GM18873 (cell line): Measurements from ENCODE around the gene KDM5B.
"Not testable (repeated sequence)": the region's sequence is repeated elsewhere in the genome, so short reads cannot be mapped to it uniquely, and the experiment has no call there.

Experiments
- ATAC-seq: cut with Tn5 transposase; IDR thresholded peaks from one replicate; pipeline ENCODE4 v1.9.1; 2021; ENCODE audit warnings: mild to moderate bottlenecking, moderate library complexity, moderate number of reproducible peaks; ENCODE audit not compliant: unreplicated experiment, low FRiP score

The KDM5B gene

DNA sequence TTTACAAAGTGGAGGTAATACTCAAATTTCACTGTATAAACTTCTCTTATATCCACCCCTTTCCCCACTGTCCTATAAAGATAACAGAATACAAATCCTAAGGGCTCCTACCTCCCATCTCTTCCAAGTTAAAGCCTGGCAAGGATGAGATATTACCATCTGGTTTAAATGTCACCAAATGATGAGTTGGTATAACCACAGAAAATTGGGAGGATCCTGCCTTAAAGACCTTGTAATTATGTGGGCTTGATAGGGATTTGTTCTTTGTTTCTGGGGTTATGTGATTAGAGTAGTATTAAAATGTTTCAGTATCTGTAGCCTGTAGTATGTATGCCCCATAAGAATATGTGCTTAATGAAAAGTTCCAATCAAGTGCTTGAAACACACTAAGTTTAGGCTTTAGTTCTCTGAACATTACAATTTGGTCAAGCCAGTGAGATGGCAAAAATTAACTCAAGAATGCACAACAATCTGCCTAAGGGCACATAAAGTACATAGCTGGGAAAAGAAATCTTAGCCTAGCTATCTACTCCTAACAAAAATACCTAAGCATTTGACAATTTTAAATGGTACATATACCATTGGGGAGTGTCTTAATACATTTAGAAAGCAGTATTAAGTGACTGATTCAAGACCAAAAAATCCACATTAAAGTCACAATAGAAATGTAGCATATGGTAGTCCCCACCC lies 14.0 kb downstream of the KDM5B start:
- ATAC-seq: no peak

DNA sequence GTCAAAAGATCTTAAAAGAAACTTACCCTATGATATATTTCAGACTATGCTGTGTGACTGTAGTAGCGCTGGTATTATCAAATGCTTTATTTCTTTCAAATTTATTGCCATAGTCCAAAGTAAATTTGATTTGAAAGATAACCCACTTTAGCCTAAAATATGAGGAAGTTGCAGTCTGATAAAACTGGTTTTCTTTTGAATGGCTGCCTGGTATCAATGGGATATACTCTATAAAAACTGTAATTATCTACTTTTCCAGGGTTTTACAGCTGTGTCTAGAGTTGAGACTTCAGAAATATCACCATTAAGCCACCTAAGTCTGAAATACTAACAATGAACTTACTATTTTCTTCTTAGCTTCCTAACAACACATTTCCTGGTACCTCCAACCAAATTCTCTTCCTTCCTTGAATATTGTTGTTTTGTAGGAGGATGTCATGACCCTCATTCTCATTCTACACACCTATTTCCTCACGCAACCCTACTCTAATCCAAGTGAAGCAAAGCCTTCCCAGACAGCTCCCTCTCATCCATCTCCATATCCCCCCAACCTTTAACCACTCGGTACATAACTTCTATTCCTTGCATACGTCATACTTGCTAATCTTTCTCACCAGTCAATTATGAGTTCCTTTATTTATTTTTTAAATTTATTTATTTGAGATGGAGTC lies 17.0 kb downstream of the KDM5B start:
- no peak for ATAC-seq

GRCh38 chr1:202788800-202789199 lies 19.4 kb downstream of the KDM5B start:
- ATAC-seq: no peak

GRCh38 chr1:202786804-202787203 lies 21.4 kb downstream of the KDM5B start:
- no peak for ATAC-seq

DNA sequence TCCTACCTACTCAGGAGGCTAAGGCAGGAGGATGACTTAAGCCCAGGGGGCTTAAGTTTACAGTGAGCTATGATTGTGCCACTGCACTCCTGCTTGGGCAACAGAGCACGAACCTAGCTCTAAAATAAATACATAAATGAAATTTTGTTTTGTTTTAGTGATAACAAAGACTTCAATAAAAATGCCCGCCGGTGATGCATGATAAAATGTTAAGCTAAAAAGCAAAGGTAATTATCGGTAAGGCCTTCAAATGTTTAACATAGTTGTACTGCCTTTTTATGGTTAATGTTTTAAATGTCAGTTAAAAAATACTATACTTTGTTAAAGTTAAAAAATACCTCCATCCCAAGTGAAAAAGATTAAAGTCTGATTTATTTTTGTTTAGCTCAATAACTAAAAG lies 27.0 kb downstream of the KDM5B start:
- ATAC-seq: no peak

GRCh38 chr1:202770135-202770534 lies 38.1 kb downstream of the KDM5B start:
- ATAC-seq: no peak

DNA sequence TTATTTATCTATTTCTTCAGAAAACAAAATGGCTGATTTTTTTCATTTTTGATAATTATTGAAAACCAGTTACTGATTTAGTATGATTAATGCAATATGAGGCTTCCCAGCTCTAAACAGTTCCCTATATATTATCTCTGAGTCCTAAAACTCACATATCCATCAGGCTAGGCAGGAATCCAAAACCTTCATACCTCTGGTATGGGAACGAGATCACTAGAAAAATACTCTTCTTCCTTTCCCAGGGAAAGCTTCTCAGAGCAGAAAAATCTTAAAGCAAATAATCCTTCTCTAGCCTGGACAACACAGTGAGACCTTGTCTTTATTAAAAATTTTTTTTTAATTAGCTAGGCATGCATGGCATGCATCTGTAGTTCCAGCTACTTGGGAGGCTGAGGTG lies 42.5 kb downstream of the KDM5B start:
- no peak for ATAC-seq

- no peak for ATAC-seq
Measured at GRCh38 chr1:202762019-202762418, 46.2 kb downstream of the KDM5B start.

- no peak for ATAC-seq
Measured at GRCh38 chr1:202760589-202760988, 47.6 kb downstream of the KDM5B start.

- no peak for ATAC-seq
Measured at GRCh38 chr1:202756391-202756790, 51.8 kb downstream of the KDM5B start.

DNA sequence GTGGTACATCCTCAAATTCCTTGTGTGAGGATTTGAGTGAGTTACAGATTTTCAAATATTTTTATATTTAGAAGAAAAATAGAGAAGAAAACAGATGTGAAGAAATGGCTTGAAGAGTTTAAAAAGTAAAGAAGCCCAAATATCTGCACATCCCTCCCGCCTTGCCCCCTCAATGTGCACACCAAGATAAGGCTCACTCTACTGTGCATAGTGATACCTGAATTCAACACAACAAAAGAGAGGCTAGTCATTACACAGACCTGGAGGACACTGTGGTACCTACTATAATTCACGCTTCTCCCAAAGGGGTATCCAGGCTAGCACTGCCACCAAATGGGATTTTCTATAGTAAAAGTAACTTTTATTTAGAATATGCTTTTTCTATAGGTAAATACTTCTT lies 53.9 kb downstream of the KDM5B start:
- no peak for ATAC-seq

- ATAC-seq: no peak
Measured at GRCh38 chr1:202752774-202753173, 55.4 kb downstream of the KDM5B start.

DNA sequence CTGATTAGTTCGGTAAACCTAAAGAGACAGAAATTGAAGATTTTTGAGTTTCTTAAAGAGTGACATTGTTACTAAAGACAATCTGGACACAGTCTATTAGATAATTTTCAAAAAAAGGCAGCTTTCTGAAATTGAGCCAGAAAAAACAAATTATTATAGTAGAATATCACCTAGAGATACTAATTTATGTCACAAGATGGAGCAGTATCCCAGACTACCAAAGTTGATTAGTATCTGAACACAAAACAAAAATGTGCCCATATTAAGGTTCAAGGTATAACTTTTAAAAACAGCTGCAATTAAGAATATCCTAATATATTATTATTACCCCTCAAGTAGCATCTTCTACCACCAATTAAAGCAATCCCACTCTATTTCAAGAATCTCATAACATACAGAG lies 57.5 kb downstream of the KDM5B start:
- ATAC-seq: no peak

DNA sequence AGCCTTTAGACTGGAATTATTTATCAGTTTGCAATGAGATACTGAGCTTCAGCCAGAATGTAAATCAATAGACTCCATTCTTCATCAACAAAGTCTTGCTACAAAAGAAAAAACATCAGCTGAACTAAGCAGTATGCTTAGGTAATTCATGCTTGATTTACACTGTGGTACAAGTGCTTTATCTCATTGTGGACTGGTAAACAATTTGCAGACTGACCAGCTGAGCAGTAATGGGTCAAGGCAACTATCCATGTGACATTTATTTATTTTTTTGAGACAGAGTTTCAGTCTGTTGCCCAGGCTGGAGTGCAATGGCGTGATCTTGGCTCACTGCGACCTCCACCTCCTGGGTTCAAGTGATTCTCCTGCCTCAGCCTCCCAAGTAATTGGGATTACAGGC lies 58.2 kb downstream of the KDM5B start:
- no peak for ATAC-seq

GRCh38 chr1:202745323-202745888 lies 62.8 kb downstream of the KDM5B start:
- ATAC-seq: no peak

DNA sequence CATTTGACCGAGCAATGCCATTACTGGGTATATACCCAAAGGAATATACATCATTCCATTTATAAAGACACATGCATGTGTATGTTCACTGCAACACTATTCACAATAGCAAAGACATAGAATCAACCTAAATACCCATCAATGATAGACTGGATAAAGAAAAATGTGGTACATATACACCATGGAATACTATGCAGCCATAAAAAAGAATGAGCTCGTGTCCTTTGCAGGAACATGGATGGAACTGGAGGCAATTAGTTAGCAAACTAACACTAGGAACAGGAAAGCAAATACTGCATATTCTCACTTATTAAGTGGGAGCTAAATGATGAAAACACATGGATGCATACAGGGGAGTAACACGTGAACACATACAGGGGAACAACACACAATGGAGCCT lies 63.5 kb downstream of the KDM5B start:
- ATAC-seq: not testable (repeated sequence)

DNA sequence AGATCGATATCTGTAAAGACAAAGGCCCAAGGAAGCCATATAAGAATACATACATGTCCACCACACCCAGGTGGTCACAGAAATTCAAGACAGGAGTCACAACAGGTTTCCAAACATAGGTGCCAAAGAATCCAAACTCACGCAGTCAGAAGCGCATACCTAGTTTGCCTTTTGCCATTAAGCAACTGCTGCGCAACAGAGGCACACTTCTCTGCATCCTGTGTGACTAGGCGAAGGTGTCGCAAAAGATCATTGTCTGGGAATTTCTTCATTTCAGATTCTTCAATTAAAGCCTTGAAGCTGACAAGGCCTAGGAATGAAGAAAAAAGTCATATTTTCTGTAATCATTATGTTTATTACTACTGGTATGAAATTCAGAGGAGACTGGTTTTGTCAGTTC lies 65.7 kb downstream of the KDM5B start:
- no peak for ATAC-seq

- no peak for ATAC-seq
Measured at GRCh38 chr1:202733251-202733650, 75.0 kb downstream of the KDM5B start.

DNA sequence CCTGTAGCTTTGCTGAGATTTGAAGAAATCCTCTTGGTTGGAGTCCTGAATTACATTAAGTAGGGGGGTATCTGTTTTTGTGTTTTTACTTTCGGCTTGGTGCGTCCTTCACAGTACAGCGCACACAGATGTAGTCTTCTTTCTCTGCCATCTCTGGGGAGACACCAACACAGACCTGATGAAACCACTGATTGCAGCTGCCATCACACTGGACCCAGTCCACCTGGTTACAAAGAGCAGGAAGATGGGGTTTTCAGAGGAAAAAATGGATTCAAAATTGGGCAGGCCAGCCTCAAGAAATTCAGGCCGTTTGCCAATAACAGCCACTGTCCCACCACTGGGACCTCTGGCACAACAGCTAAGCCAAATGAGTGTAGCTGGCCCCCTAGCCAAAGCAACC lies 79.3 kb downstream of the KDM5B start:
- no peak for ATAC-seq

DNA sequence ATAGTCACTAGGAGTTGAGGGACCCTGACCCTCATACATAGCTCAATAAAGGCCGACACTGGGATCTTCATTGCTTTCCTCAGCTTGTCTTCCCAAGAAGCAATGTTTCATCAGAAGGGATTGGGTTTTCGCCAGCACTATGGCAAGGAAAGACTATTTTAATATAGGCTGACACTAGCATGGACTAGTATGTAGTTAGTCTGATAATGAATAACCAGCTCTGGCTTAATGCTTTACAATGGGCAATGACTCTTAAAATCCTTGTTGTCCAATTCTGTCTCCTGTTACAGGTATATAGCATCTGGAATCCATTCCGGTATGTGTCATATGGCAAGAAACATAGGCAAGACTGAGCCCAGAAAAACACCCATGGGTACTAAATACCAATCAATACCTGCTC lies 82.7 kb downstream of the KDM5B start:
- no peak for ATAC-seq

DNA sequence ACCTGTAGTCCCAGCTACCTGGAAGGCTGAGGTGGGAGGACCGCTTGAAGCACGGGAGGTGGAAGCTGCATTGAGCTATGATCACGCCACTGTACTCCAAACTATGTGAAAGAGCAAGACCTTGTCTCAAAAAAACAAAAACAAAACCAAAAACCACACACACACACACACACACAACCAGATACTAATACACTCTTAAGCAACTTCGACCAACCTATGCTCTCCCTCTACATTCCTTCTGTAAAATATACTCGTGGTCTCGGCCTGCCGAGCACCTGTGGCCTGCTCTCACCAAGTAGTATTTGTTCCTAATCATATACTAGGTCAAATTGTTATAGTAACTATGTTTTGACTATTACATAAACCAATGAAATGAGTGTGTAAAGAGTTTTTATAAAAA lies 84.5 kb downstream of the KDM5B start:
- no peak for ATAC-seq

DNA sequence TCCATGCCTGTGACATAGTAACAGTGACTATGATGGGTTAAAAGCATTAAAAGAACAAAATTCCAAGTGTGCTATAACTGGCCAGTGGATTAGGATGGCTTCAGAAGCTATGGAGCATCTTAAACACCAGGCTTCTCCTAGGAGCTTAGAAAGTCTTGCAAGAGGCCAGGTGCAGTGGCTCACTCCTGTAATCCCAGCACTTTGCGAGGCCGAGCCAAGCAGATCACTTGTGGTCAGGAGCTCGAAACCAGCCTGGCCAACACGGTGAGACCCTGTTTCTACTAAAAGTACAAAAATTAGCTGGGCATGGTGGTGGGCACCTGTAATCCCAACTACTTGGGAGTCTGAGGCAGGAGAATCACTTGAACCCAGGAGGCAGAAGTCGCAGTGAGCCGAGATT lies 85.2 kb downstream of the KDM5B start:
- not testable (repeated sequence) for ATAC-seq
